CD4-positive, alpha-beta T cell treated with Interleukin-10 for 1 hour (primary cell): ENCODE results near the gene RENBP.

ENCODE experiments used
- DNase-seq: peaks from one replicate; pipeline ENCODE4 v3.0.0-alpha.2; 2020

RENBP gene

GRCh38 chrX:153931748-153932147 lies 12.7 kb downstream of the RENBP start:
- no peak for DNase-seq

- DNase-seq: no peak
Observed at GRCh38 chrX:153931151-153931550, 13.3 kb downstream of the RENBP start.

GRCh38 chrX:153930011-153930910 lies 14.2 kb downstream of the RENBP start:
- no peak for DNase-seq

GRCh38 chrX:153929576-153929975 lies 14.9 kb downstream of the RENBP start:
- no peak for DNase-seq

- DNase-seq: no peak
Observed at GRCh38 chrX:153928846-153929245, 15.6 kb downstream of the RENBP start.

GRCh38 chrX:153927922-153928760 lies 16.3 kb downstream of the RENBP start:
- peak; percentile 96 for DNase-seq

- no peak for DNase-seq
Observed at GRCh38 chrX:153927672-153927921, 16.8 kb downstream of the RENBP start.

- peak; percentile 82 for DNase-seq
Observed at GRCh38 chrX:153926858-153927671, 17.4 kb downstream of the RENBP start.

GRCh38 chrX:153926552-153926857 lies 17.9 kb downstream of the RENBP start:
- no peak for DNase-seq

- peak; percentile 46 for DNase-seq
Observed at GRCh38 chrX:153925739-153926551, 18.5 kb downstream of the RENBP start, which contains the start of gene ARHGAP4. TSS of gene ARHGAP4 (minus strand) at chrX:153926264. CDS start at chrX:153926202, 62 bp downstream.

- peak; percentile 30 for DNase-seq
Observed at GRCh38 chrX:153925387-153925738, 19.1 kb downstream of the RENBP start.

GRCh38 chrX:153924149-153924861 lies 20.1 kb downstream of the RENBP start:
- peak; percentile 59 for DNase-seq

GRCh38 chrX:153922932-153923857 lies 21.2 kb downstream of the RENBP start:
- DNase-seq: no peak

- DNase-seq: no peak
Observed at GRCh38 chrX:153921511-153922446, 22.7 kb downstream of the RENBP start.

GRCh38 chrX:153921070-153921469 lies 23.4 kb downstream of the RENBP start:
- DNase-seq: no peak

- DNase-seq: no peak
Observed at GRCh38 chrX:153920546-153920945, 23.9 kb downstream of the RENBP start.

GRCh38 chrX:153919281-153919680 lies 25.2 kb downstream of the RENBP start:
- DNase-seq: no peak

GRCh38 chrX:153917869-153918268 lies 26.6 kb downstream of the RENBP start:
- DNase-seq: no peak

GRCh38 chrX:153913701-153914100 lies 30.7 kb downstream of the RENBP start:
- DNase-seq: no peak

GRCh38 chrX:153913211-153913610 lies 31.2 kb downstream of the RENBP start:
- DNase-seq: no peak
